ENCODE data around the gene FARS2. TPM values are rescaled to one million over a fixed set of nuclear protein-coding genes. Genes with fewer than 3 reads are reported as not detected.

FARS2 gene
- total and polyA plus RNA-seq, 2 donors (not counting 1 experiment from before 2014, with no cell fraction given) = 33.0 to 35.5 TPM

DNA sequence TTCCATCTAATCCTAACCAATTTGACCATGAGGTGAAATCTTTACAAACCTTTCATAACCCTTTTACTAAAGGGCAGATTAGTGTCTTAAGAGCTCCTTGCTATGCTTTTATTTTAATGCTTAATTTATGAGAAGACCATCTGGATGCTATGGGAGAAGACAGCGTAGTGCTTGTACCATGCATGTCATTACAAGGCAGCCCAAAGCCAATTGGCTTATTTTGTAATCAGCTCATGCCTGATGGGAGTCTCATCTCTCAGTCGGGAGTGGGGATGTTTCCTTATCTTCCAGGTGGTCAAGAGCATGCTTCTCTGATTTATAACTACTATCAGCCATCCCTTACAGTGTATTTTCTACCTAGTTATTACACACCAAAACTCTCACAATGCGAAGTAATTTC lies 304.7 kb downstream of the FARS2 start:
- H3K27me3 ChIP-seq (replicated peaks in 1 of 4; ENCODE audit: control extremely low read depth in 1 of 4, control insufficient read depth in 3 of 4, insufficient read depth in 4 of 4, low read length in 3 of 4) = no peaks in the 10 kb centered on the region
- TF ChIP-seq, protein P1, sequence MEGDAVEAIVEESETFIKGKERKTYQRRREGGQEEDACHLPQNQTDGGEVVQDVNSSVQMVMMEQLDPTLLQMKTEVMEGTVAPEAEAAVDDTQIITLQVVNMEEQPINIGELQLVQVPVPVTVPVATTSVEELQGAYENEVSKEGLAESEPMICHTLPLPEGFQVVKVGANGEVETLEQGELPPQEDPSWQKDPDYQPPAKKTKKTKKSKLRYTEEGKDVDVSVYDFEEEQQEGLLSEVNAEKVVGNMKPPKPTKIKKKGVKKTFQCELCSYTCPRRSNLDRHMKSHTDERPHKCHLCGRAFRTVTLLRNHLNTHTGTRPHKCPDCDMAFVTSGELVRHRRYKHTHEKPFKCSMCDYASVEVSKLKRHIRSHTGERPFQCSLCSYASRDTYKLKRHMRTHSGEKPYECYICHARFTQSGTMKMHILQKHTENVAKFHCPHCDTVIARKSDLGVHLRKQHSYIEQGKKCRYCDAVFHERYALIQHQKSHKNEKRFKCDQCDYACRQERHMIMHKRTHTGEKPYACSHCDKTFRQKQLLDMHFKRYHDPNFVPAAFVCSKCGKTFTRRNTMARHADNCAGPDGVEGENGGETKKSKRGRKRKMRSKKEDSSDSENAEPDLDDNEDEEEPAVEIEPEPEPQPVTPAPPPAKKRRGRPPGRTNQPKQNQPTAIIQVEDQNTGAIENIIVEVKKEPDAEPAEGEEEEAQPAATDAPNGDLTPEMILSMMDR (IDR thresholded peaks at IDR 0.05) = no peak
- TF ChIP-seq EZH2 (IDR thresholded peaks at IDR 0.05; ENCODE audit: borderline replicate concordance, insufficient read depth, low read depth, low read length, poor library complexity, severe bottlenecking) = no peak
- no peak overlapping the region for H2AFZ ChIP-seq (ENCODE audit: insufficient read depth, low read depth, low read length, poor library complexity, severe bottlenecking)
- H4K20me1 ChIP-seq (ENCODE audit: control insufficient read depth, insufficient read depth, low read length, poor library complexity, severe bottlenecking) = no peaks in the 10 kb centered on the region
- Mint-ChIP-seq H3K9me3 (ENCODE audit: insufficient read depth) (peaks cover 2% of the 10 kb centered on the region), H3K27ac (no peak overlapping the region), H3K27me3 (no peaks in the 10 kb centered on the region), H3K4me1 (peaks cover 20% of the 10 kb centered on the region), H3K4me3 (no peak overlapping the region)
- 100% methylated on average over 1 of the region's 3 CpGs for WGBS (ENCODE audit: insufficient coverage)
- H3K4me2 ChIP-seq (replicated peaks; ENCODE audit: low read depth, low read length, poor library complexity, severe bottlenecking) = no peak overlapping the region
- H3K4me1 ChIP-seq (ENCODE audit: control insufficient read depth in 2 of 2, insufficient read depth in 2 of 2, low read length in 2 of 2) = no peaks in the 10 kb centered on the region
- H3K27ac ChIP-seq (ENCODE audit: low read length in 2 of 2) = no peak overlapping the region
- H3K4me3 ChIP-seq (ENCODE audit: control extremely low read depth in 1 of 5, extremely low read depth in 1 of 5, insufficient read depth in 1 of 5, low read depth in 2 of 5, low read length in 4 of 5) = no peak overlapping the region
- peaks cover 0 to 4% (median 0%) of the 10 kb centered on the region in 3 donors for H3K9me3 ChIP-seq (ENCODE audit: control extremely low read depth in 1 of 3, control insufficient read depth in 2 of 3, insufficient read depth in 1 of 3, low read length in 2 of 3)
- no peak for DNase-seq
- H3K9ac ChIP-seq (ENCODE audit: low read length) = no peak overlapping the region
- ATAC-seq (ENCODE audit: low read depth) = no peak
- H3K79me2 ChIP-seq (ENCODE audit: control insufficient read depth, insufficient read depth, low read length) = peaks cover 5% of the 10 kb centered on the region
- intact Hi-C loops (cut with micrococcal nuclease) = no loop called here
- CTCF ChIA-PET = no interaction called here
- H3K36me3 ChIP-seq (replicated peaks in 1 of 2; ENCODE audit: control extremely low read depth in 1 of 2, control insufficient read depth in 1 of 2, extremely low read depth in 1 of 2, insufficient read depth in 2 of 2, low read length in 1 of 2) = no peaks in the 10 kb centered on the region
- POLR2A ChIA-PET = interaction anchor here (0.6 kb wide), 1 partner anchor 42 kb away, joined by 3 read pairs; no protein-coding TSS in a partner anchor

DNA sequence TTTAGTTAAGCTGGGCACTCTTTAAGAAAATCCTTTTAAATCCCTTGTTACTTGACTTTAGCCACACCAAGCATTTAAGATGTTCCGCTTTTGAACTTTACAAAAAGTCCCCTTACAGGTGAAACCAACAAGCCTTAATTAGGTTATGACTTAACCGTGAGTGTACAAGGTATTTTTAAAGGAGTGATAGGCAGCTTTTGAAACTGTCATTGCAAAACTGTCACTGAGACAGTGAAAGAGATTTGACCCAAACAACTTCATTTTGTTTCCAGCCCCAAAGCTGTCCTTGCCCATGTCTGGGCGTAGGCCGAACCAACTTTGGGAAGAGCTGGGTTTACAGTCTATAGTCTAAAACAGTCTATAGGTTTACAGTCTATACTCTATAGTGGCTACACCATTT lies 305.4 kb downstream of the FARS2 start:
- CTCF ChIA-PET = no interaction called here

More for the DNA sequence above, 305.4 kb downstream of the FARS2 start:
- POLR2A ChIA-PET = no interaction called here
- no CpG with 5 or more reads among the region's 4 CpGs for WGBS (ENCODE audit: insufficient coverage)
- H3K4me2 ChIP-seq (replicated peaks; ENCODE audit: low read depth, low read length, poor library complexity, severe bottlenecking) = no peak overlapping the region
- Mint-ChIP-seq H3K9me3 (ENCODE audit: insufficient read depth) (peaks cover 2% of the 10 kb centered on the region), H3K4me3 (no peak overlapping the region), H3K27me3 (no peaks in the 10 kb centered on the region), H3K27ac (no peak overlapping the region), H3K4me1 (peaks cover 20% of the 10 kb centered on the region)
- TF ChIP-seq, protein P1 (IDR thresholded peaks at IDR 0.05) = no peak
- no peak for TF ChIP-seq EZH2 (IDR thresholded peaks at IDR 0.05; ENCODE audit: borderline replicate concordance, insufficient read depth, low read depth, low read length, poor library complexity, severe bottlenecking)
- H3K27ac ChIP-seq (ENCODE audit: low read length in 2 of 2) = no peak overlapping the region
- H3K9ac ChIP-seq (ENCODE audit: low read length) = no peak overlapping the region
- H3K79me2 ChIP-seq (ENCODE audit: control insufficient read depth, insufficient read depth, low read length) = peaks cover 9% of the 10 kb centered on the region
- intact Hi-C loops (cut with micrococcal nuclease) = no loop called here
- H3K4me3 ChIP-seq (ENCODE audit: control extremely low read depth in 1 of 5, extremely low read depth in 1 of 5, insufficient read depth in 1 of 5, low read depth in 2 of 5, low read length in 4 of 5) = no peak overlapping the region
- H4K20me1 ChIP-seq (ENCODE audit: control insufficient read depth, insufficient read depth, low read length, poor library complexity, severe bottlenecking) = no peaks in the 10 kb centered on the region
- ATAC-seq (ENCODE audit: low read depth) (no peak), DNase-seq (peak; percentile 31)
- H3K4me1 ChIP-seq (ENCODE audit: control insufficient read depth in 2 of 2, insufficient read depth in 2 of 2, low read length in 2 of 2) = no peaks in the 10 kb centered on the region
- peaks cover 0 to 4% (median 0%) of the 10 kb centered on the region in 3 donors for H3K9me3 ChIP-seq (ENCODE audit: control extremely low read depth in 1 of 3, control insufficient read depth in 2 of 3, insufficient read depth in 1 of 3, low read length in 2 of 3)
- no peak overlapping the region for H2AFZ ChIP-seq (ENCODE audit: insufficient read depth, low read depth, low read length, poor library complexity, severe bottlenecking)
- no peaks in the 10 kb centered on the region for H3K36me3 ChIP-seq (replicated peaks in 1 of 2; ENCODE audit: control extremely low read depth in 1 of 2, control insufficient read depth in 1 of 2, extremely low read depth in 1 of 2, insufficient read depth in 2 of 2, low read length in 1 of 2)
- H3K27me3 ChIP-seq (replicated peaks in 1 of 4; ENCODE audit: control extremely low read depth in 1 of 4, control insufficient read depth in 3 of 4, insufficient read depth in 4 of 4, low read length in 3 of 4) = no peaks in the 10 kb centered on the region
